DMS53 treated with DMSO at 0.1 percent for 48 hours (cell line): ENCODE results near the gene ESR2.

Experiments
- DNase-seq: peaks from one replicate; lab custom pipeline; 2025; ENCODE audit not compliant: unreplicated experiment; lab: John Stamatoyannopoulos, UW

The ESR2 gene

GRCh38 chr14:64092940-64093339, 201.2 kb downstream of the ESR2 start:
- peak; percentile 36 for DNase-seq

GRCh38 chr14:64092338-64092737, 201.8 kb downstream of the ESR2 start:
- DNase-seq: no peak

- DNase-seq: no peak
Observed at GRCh38 chr14:64091217-64091616, 203.0 kb downstream of the ESR2 start.

GRCh38 chr14:64089920-64090319, 204.3 kb downstream of the ESR2 start:
- no peak for DNase-seq

GRCh38 chr14:64088647-64088964, 205.6 kb downstream of the ESR2 start:
- no peak for DNase-seq

GRCh38 chr14:64082837-64083236, 211.3 kb downstream of the ESR2 start:
- no peak for DNase-seq

- DNase-seq: no peak
Observed at GRCh38 chr14:64081174-64081746, 212.9 kb downstream of the ESR2 start.

GRCh38 chr14:64080452-64080851, 213.7 kb downstream of the ESR2 start:
- no peak for DNase-seq

- DNase-seq: no peak
Observed at GRCh38 chr14:64075613-64076005, 218.6 kb downstream of the ESR2 start.

- no peak for DNase-seq
Observed at GRCh38 chr14:64074961-64075612, 219.1 kb downstream of the ESR2 start.

- no peak for DNase-seq
Observed at GRCh38 chr14:64069634-64070359, 224.4 kb downstream of the ESR2 start.

- no peak for DNase-seq
Observed at GRCh38 chr14:64064447-64064846, 229.7 kb downstream of the ESR2 start.

- DNase-seq: no peak
Observed at GRCh38 chr14:64062381-64063115, 231.6 kb downstream of the ESR2 start.

- no peak for DNase-seq
Observed at GRCh38 chr14:64061706-64062105, 232.5 kb downstream of the ESR2 start.

- DNase-seq: no peak
Observed at GRCh38 chr14:64061115-64061514, 233.1 kb downstream of the ESR2 start.

GRCh38 chr14:64060648-64061096, 233.5 kb downstream of the ESR2 start:
- DNase-seq: no peak

GRCh38 chr14:64060199-64060545, 234.0 kb downstream of the ESR2 start:
- no peak for DNase-seq

- DNase-seq: no peak
Observed at GRCh38 chr14:64059454-64060198, 234.5 kb downstream of the ESR2 start.

GRCh38 chr14:64053694-64054669, 240.2 kb downstream of the ESR2 start:
- no peak for DNase-seq
